ENCODE measurements around the gene ZHX3.

ZHX3 gene

GRCh38 chr20:41162396-41162795 is 155.1 kb downstream of the ZHX3 start:
- TF ChIP-seq CTCF (IDR thresholded peaks at IDR 0.05; ENCODE audit: low read depth, low read length): no peak
- DNase-seq (ENCODE audit: extremely low read depth, low read depth): no peak

GRCh38 chr20:41161886-41162285 is 155.6 kb downstream of the ZHX3 start:
- TF ChIP-seq CTCF (IDR thresholded peaks at IDR 0.05; ENCODE audit: low read depth, low read length): no peak
- no peak for DNase-seq (ENCODE audit: extremely low read depth, low read depth)

GRCh38 chr20:41160686-41161085 is 156.8 kb downstream of the ZHX3 start:
- no peak for DNase-seq (ENCODE audit: extremely low read depth, low read depth)
- TF ChIP-seq CTCF (IDR thresholded peaks at IDR 0.05; ENCODE audit: low read depth, low read length): no peak

- TF ChIP-seq CTCF (IDR thresholded peaks at IDR 0.05; ENCODE audit: low read depth, low read length): no peak
- DNase-seq (ENCODE audit: extremely low read depth, low read depth): no peak
Measured at GRCh38 chr20:41159547-41159946, 158.0 kb downstream of the ZHX3 start.

- TF ChIP-seq CTCF (IDR thresholded peaks at IDR 0.05; ENCODE audit: low read depth, low read length): no peak
- no peak for DNase-seq (ENCODE audit: extremely low read depth, low read depth)
Measured at GRCh38 chr20:41158082-41158625, 159.4 kb downstream of the ZHX3 start.

- no peak for TF ChIP-seq CTCF (IDR thresholded peaks at IDR 0.05; ENCODE audit: low read depth, low read length)
- no peak for DNase-seq (ENCODE audit: extremely low read depth, low read depth)
Measured at GRCh38 chr20:41155261-41155660, 162.3 kb downstream of the ZHX3 start.

GRCh38 chr20:41154436-41155176 is 162.9 kb downstream of the ZHX3 start:
- TF ChIP-seq CTCF (IDR thresholded peaks at IDR 0.05; ENCODE audit: low read depth, low read length): no peak
- DNase-seq (ENCODE audit: extremely low read depth, low read depth): no peak

Data from AG09319 (cell line).